HUES64 (cell line): ENCODE measurements around the gene RMI2.

Experiments
- H3K27ac ChIP-seq: 2 replicates; pipeline ENCODE4 v1.7.0; 2013; ENCODE audit warnings: low read depth, low read length, inconsistent platforms
- H3K27me3 ChIP-seq: 2 replicates; pipeline ENCODE4 v1.6.1; 2013; ENCODE audit warnings: mild to moderate bottlenecking, low read length; ENCODE audit not compliant: insufficient read depth
- H3K36me3 ChIP-seq: 2 replicates; pipeline ENCODE4 v1.6.1; 2013; ENCODE audit warnings: mild to moderate bottlenecking, low read length; ENCODE audit not compliant: insufficient read depth
- H3K4me1 ChIP-seq: 2 replicates; pipeline ENCODE4 v1.6.1; 2013; ENCODE audit warnings: mild to moderate bottlenecking, low read length, moderate library complexity; ENCODE audit not compliant: insufficient read depth
- H3K4me3 ChIP-seq: 2 replicates; pipeline ENCODE4 v1.5.1; 2013; ENCODE audit warnings: mild to moderate bottlenecking, low read length, moderate library complexity
- H3K9ac ChIP-seq: 2 replicates; pipeline ENCODE4 v1.6.1; 2013; ENCODE audit warnings: mild to moderate bottlenecking, low read depth, low read length
- H3K9me3 ChIP-seq: 2 replicates; pipeline ENCODE4 v1.6.1; 2013; ENCODE audit warnings: low read depth, low read length; ENCODE audit not compliant: insufficient read depth
- WGBS: fragments of 150-250, 120-280 bp; methylation state at CpG from one replicate; pipeline ENCODE4 v1.1.7; 2013; ENCODE audit warnings: missing lambda C conversion rate; 5-methylcytosine and 5-hydroxymethylcytosine counted together

RMI2 gene

GRCh38 chr16:11347831-11348230, 2.6 kb downstream of the RMI2 start:
- 96% methylated on average over 7 of the region's 7 CpGs for WGBS
- H3K27ac ChIP-seq, result no peak overlapping the region
- no peaks in the 10 kb centered on the region for H3K27me3 ChIP-seq
- no peak overlapping the region for H3K9ac ChIP-seq
- no peaks in the 10 kb centered on the region for H3K9me3 ChIP-seq
- peaks cover 16% of the 10 kb centered on the region for H3K36me3 ChIP-seq
- H3K4me1 ChIP-seq, result peaks cover 12% of the 10 kb centered on the region
- no peak overlapping the region for H3K4me3 ChIP-seq

DNA sequence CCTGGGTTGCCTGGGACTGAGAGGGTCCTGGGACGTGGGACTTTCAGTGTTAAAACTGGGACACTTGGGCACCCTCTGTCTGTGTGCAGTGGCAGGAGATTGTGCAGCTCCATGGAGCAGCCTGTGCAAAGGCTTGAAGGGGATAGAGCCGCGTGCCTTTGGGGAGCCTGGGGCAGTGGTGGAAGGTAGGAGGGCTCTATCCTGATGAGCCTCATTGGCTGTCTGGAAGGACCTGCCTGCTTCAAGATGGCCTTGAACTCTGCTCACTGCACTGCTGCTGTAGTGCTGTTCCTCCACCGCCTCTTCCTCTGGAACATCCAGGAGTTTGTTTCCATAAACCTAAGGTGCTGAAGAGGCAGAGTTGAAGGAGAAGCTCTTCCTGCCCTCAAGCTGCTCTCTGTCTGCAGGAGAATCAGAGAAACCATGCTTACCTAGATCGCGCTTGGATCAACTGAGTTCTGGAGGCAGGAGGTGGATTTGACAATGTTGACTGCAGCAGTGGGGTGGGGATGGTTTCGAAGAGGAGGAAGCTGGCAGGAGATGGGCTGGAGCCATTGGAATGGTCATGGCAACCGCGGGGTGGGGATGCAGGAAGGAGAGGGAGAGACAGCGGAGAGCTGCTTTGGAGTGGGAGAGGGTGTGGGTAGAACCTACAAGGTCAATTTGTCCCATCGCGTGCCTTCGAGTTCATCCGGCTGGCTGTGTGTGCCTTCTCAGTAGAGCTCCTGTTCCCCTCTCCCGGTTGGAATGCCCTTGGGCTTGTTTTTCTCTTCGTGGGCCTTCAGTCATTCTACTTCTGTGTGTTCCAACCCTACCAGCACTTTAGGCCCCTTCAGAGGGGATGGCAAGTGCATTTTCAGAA, 3.7 kb downstream of the RMI2 start:
- no peak overlapping the region for H3K9ac ChIP-seq
- H3K4me3 ChIP-seq, result no peak overlapping the region
- peak overlapping the region; percentile 48; the same call in 1 of the 2 replicates for H3K27ac ChIP-seq
- H3K4me1 ChIP-seq, result peaks cover 12% of the 10 kb centered on the region
- peaks cover 20% of the 10 kb centered on the region for H3K36me3 ChIP-seq
- no peaks in the 10 kb centered on the region for H3K27me3 ChIP-seq
- 0 out of 2 replicates have a peak, but pooled peaks cover 4% of the 10 kb centered on the region for H3K9me3 ChIP-seq
- 85% methylated on average over 16 of the region's 16 CpGs for WGBS

GRCh38 chr16:11349599-11350276, 4.5 kb downstream of the RMI2 start:
- Histone ChIP-seq H3K9ac (0 out of 2 replicates have a peak overlapping the region, but pooled peaks have one; percentile 5), H3K9me3 (0 out of 2 replicates have a peak, but pooled peaks cover 4% of the 10 kb centered on the region), H3K4me3 (no peak overlapping the region), H3K27ac (no peak overlapping the region), H3K27me3 (no peaks in the 10 kb centered on the region), H3K4me1 (peaks cover 12% of the 10 kb centered on the region), H3K36me3 (peaks cover 20% of the 10 kb centered on the region)
- 79% methylated on average over 14 of the region's 14 CpGs for WGBS

DNA sequence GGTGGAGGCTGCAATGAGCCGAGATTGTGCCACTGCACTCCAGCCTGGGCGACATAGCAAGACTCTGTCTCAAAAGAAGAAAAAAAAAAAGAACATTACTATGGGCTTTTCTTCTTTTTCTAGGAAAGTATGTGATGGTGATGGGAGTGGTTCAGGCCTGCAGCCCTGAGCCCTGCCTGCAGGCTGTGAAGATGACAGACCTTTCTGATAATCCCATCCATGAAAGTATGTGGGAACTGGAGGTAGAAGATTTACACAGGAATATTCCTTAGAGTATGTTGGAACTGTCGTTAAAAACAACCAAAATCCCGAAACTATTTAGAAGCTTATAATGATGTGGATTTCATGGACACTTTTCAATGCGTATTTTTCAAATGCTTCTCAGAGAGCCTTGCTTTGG, 5.3 kb downstream of the RMI2 start:
- Histone ChIP-seq H3K9me3 (0 out of 2 replicates have a peak, but pooled peaks cover 4% of the 10 kb centered on the region), H3K27me3 (no peaks in the 10 kb centered on the region), H3K4me3 (no peak overlapping the region), H3K4me1 (peaks cover 12% of the 10 kb centered on the region), H3K36me3 (peaks cover 20% of the 10 kb centered on the region), H3K27ac (no peak overlapping the region), H3K9ac (no peak overlapping the region)
- WGBS, result 92% methylated on average over 5 of the region's 5 CpGs

DNA sequence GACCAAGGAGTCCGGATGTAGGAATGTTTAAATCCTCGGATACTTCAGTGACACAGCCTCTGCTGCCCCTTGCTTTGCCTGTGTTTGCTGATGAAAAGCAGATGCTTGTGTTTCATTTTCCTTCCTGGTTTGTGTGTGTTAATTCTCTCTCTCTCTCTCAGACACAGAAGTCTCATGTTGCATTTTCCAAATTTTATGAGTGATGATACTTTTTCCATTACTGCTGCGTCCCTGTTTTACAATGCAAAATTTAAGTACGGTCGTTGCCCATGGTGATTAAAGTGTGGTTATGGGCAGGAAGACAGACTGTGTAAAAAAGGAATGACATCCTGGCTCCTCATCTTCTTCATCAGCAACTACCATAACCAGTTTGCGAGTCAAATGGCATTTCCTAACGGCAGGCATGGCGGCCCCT, 5.7 kb downstream of the RMI2 start:
- WGBS, result 79% methylated on average over 8 of the region's 8 CpGs
- Histone ChIP-seq H3K9me3 (0 out of 2 replicates have a peak, but pooled peaks cover 4% of the 10 kb centered on the region), H3K36me3 (peaks cover 20% of the 10 kb centered on the region), H3K4me1 (peaks cover 12% of the 10 kb centered on the region), H3K27me3 (no peaks in the 10 kb centered on the region), H3K27ac (no peak overlapping the region), H3K4me3 (no peak overlapping the region), H3K9ac (no peak overlapping the region)

DNA sequence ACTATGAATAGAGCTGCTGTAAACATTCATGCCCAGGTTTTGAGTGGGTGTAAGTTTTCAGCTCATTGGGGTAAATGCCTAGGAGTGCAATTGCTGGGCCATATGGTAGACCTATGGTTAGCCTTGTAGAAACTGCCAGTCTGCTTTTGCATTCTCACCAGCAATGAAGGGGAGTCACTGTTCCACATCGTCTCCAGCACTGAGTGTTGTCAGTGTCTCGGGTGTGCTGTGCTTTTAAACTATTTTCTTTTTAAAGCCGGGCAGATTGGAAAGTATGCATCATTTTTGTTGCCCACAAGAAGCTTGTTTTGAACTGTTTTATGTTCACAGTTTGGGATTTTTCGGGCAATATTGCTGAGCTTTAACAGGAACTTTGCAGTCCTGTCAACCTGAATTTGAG, 7.9 kb downstream of the RMI2 start:
- H3K9ac ChIP-seq, result no peak overlapping the region
- 70% methylated on average over 4 of the region's 4 CpGs for WGBS
- H3K4me1 ChIP-seq, result peaks cover 16% of the 10 kb centered on the region
- H3K36me3 ChIP-seq, result peaks cover 20% of the 10 kb centered on the region
- H3K9me3 ChIP-seq, result 0 out of 2 replicates have a peak, but pooled peaks cover 4% of the 10 kb centered on the region
- no peaks in the 10 kb centered on the region for H3K27me3 ChIP-seq
- no peak overlapping the region for H3K4me3 ChIP-seq
- no peak overlapping the region for H3K27ac ChIP-seq

GRCh38 chr16:11354407-11354732, 9.1 kb downstream of the RMI2 start:
- H3K9ac ChIP-seq, result no peak overlapping the region
- no peaks in the 10 kb centered on the region for H3K27me3 ChIP-seq
- H3K4me1 ChIP-seq, result peaks cover 10% of the 10 kb centered on the region
- 91% methylated on average over 5 of the region's 5 CpGs for WGBS
- no peak overlapping the region for H3K27ac ChIP-seq
- 0 out of 2 replicates have a peak, but pooled peaks cover 4% of the 10 kb centered on the region for H3K9me3 ChIP-seq
- no peak overlapping the region for H3K4me3 ChIP-seq
- H3K36me3 ChIP-seq, result peaks cover 20% of the 10 kb centered on the region

DNA sequence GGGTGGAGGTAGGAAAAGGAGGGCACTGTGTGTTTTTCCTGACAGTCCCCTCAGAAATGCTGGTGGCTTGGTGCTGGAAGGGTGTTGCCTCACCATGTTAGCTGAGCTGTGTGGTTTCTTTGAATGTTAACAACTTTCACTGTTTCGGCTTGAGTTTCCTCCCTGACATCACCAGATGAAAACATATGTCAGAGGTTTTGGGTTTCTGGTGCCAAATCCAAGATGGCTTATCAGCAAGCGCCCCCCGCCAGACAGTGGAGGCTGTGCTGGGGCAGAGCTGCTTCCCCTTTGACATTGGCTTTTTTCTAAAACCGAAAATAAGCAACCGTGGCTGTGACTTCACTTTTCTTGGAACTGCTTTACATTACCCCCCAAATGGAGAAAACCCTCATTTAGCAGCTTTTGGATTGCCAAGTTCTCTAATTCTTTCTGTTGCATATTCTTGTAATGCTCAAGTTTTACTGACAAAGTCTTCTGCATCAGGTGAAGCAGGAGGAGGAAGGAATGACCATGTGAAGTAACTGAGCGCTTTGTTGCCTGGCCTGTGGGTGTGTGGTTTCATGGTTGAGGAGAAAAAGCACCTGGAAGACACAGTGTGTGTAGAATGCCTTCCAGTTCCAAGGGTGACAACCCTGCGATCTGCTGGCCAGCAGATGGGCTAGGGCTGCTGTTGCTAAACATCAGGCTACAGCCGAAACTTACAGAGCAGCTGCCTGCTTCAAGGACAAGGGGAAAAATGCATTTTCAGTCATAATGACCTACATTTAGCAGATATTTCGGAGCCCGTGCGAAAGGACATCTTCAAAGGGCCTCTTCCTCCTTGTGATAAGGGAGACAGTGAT, 9.7 kb downstream of the RMI2 start:
- H3K36me3 ChIP-seq, result peaks cover 20% of the 10 kb centered on the region
- no peak overlapping the region for H3K9ac ChIP-seq
- 90% methylated on average over 11 of the region's 11 CpGs for WGBS
- no peaks in the 10 kb centered on the region for H3K27me3 ChIP-seq
- no peak overlapping the region for H3K4me3 ChIP-seq
- 0 out of 2 replicates have a peak, but pooled peaks cover 4% of the 10 kb centered on the region for H3K9me3 ChIP-seq
- H3K27ac ChIP-seq, result no peak overlapping the region
- H3K4me1 ChIP-seq, result peaks cover 4% of the 10 kb centered on the region

DNA sequence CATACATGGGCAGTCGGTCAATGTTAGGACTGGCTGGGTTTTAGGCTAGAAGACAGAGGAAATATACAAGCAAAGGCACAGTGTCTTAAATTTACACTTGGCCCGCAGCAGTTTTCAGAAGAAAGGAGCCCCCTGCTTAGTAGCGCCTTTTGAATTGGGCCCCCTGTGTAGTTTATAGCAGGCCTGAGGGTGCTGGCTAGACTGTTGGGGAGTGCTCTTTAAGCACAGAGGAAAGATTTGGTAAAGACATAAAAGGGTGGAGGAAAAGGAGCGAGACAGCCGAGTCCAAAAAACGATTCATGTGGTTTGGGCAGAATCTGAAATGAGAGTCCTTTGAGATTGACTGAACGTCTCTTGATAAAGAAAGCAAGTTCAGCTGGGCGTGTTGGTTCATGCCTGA, 10.6 kb downstream of the RMI2 start:
- Histone ChIP-seq H3K27me3 (no peaks in the 10 kb centered on the region), H3K36me3 (peaks cover 18% of the 10 kb centered on the region), H3K4me1 (peaks cover 4% of the 10 kb centered on the region; the same call in 1 of the 2 replicates), H3K9me3 (0 out of 2 replicates have a peak, but pooled peaks cover 4% of the 10 kb centered on the region), H3K4me3 (no peak overlapping the region), H3K9ac (no peak overlapping the region), H3K27ac (no peak overlapping the region)
- 90% methylated on average over 8 of the region's 8 CpGs for WGBS

- no peaks in the 10 kb centered on the region for H3K27me3 ChIP-seq
- H3K36me3 ChIP-seq, result peaks cover 9% of the 10 kb centered on the region
- H3K4me1 ChIP-seq, result peaks cover 4% of the 10 kb centered on the region; the same call in 1 of the 2 replicates
- H3K9ac ChIP-seq, result no peak overlapping the region
- 0 out of 2 replicates have a peak, but pooled peaks cover 4% of the 10 kb centered on the region for H3K9me3 ChIP-seq
- 68% methylated on average over 15 of the region's 15 CpGs for WGBS
- H3K27ac ChIP-seq, result no peak overlapping the region
- H3K4me3 ChIP-seq, result no peak overlapping the region
Observed at GRCh38 chr16:11356573-11357331, 11.5 kb downstream of the RMI2 start.
